GM18519 (cell line): Measurements from ENCODE around the gene CDK7.
"Not testable (repeated sequence)": the region's sequence is repeated elsewhere in the genome, so short reads cannot be mapped to it uniquely, and the experiment has no call there.

Experiments
- ATAC-seq: cut with Tn5 transposase; IDR thresholded peaks from one replicate; pipeline ENCODE4 v1.9.1; 2021; ENCODE audit warnings: mild to moderate bottlenecking, moderate library complexity; ENCODE audit not compliant: unreplicated experiment, low FRiP score

Gene CDK7

DNA sequence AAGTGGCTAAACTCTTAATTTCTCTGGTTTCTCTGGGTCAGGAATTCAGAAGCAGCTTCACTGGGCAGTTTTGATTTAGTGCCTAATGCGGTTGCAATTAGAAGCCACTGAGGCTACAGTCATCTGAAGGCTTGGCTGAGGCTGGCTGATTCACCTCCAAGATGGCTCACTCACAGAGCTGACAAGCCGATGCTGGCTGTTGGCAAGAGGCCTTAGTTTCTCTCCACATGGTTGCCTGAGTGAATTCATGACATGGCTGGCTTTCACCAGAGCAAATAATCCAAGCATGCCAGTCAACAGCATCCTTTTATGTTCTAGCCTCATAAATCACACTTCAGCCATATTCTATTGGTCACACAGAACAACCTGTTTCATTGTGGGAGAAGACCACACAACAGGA, 2.8 kb upstream of the CDK7 start:
- no peak for ATAC-seq

DNA sequence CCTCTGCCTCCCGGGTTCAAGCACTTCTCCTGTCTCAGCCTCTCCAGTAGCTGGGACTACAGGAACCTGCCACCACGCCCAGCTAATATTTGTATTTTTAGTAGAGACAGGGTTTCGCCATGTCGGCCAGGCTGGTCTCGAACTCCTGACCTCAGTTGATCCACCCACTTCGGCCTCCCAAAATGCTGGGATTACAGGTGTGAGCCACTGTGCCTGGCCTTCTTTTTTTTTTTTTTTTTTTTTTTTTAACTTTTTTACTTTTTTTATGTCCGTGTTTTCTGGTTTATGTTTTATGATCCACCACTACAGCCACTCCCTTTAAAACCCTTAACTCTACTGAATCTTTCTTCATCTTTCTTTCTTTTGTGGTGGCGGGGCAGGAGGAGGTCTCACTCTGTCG, 2.0 kb downstream of the CDK7 start:
- ATAC-seq: not testable (repeated sequence)

DNA sequence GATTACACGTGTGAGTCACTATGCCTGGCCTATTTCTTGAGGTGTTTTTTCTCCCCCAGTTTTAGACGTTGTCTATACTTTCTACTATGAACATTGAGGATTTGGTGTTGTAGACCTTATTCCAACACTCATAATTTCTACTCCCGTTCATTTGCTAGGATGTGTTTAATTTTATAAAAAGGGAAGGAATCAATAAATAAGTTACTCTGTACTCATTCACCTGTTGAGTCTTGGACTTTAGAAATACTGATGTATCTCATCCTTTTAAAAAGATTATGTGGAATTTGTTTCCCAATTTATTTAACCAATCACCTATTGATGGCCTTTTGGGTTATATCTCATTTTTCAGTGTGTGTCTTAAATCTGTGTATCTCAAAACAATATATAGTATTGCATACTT, 3.2 kb downstream of the CDK7 start:
- no peak for ATAC-seq

DNA sequence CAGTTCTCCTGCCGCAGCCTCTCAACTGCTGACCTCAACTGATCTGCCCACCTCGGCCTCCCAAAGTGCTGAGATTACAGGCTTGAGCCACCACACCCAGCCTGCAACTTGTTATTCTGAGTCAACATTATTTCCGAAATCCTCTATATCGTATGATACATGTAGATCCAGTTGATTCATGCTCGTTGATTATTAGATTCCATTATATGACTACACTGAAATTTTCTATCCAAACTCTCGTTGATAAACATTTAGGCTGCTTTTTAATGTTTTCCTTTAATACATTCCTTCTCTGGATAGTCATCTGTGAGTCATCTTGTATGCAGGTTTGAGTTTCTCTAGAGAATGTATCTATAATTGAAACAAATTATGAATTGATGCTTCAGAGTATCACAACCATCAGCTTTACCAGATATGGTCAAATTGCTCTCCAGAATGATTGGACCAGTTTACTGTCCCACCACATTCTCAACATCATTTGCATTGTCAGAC, 4.1 kb downstream of the CDK7 start:
- no peak for ATAC-seq

DNA sequence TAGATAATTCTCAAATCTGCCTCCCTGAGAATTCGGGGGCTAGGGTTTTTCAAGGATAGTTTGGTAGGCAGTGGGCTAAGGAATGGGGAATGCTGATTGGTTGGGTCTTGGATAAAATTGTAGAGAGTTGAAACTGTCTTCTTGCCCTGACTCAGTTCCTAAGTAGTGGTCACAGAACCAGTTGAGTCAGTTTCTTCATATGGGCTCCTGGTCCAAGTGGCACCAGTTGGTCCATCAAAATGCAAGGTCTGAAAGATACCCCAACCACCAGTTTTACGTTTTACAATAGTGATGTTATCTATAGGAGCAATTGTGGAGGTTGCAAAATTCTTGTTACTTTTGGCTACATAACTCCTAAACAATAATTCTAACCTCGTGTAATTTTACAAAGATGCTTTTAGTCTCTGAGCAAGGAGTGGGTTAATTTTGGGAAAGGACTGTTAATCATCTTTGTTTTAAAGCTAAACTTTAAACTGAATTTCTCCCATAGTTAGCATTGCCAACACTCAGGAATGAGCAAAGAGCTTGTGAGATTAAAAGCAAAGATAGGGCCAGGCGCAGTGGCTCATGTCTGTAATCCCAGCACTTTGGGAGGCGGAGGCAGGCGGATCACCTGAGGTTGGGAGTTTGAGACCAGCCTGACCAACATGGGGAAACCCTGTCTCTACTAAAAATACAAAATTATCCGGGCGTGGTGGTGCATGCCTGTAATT, 7.7 kb downstream of the CDK7 start:
- ATAC-seq: no peak

DNA sequence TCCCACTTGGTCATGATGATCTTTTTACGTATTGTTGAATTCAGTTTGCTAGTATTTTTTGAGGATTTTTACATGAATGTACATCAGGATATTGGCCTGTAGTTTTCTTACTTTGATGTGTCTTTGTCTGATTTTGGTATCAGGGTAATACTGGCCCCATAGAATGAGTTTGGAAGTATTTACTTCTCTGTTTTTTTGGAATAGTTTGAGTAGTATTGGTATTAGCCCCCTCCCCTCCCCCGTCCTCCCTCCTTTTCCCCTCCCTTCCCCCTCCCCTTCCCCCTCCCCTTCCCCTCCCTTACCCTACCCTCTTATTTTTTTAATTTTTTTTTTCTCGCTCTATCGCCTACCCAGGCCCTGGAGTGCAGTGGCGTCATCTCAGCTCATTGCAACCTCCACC, 10.3 kb downstream of the CDK7 start:
- no peak for ATAC-seq

DNA sequence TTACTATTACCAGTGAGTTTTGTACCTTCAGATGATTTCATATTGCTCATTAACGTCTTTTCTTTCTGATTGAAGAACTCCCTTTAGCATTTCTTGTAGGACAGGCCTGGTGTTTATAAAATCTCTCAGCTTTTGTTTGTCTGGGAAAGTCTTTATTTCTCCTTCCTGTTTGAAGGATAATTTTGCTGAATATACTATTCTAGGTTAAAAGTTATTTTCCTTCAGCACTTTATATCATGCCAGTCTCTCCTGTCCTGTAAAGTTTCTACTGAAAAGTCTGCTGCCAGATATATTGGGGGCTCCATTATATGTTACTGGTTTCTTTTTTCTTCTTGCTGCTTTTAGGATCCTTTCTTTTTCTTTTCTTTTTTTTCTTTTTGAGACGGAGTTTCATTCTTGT, 13.3 kb downstream of the CDK7 start:
- no peak for ATAC-seq

DNA sequence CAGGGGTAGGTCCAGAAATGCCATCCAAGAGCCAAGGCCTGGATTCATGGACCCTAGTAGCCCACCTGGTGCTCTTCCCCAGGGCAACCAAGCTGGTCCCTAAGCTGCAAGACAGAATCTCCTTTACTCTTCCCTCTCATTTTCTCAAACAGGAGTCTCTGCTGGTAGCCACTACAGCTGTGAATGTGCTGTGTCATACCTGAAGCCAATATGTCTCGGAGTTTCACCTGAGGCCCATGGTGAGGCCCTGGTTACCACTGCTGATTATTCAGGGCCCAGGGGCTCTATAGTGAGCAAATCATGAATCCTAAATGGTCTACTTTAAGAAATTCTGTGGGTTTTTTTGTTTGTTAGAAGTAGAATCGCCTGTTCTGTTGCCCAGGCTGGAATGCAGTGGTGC, 15.9 kb downstream of the CDK7 start:
- no peak for ATAC-seq

DNA sequence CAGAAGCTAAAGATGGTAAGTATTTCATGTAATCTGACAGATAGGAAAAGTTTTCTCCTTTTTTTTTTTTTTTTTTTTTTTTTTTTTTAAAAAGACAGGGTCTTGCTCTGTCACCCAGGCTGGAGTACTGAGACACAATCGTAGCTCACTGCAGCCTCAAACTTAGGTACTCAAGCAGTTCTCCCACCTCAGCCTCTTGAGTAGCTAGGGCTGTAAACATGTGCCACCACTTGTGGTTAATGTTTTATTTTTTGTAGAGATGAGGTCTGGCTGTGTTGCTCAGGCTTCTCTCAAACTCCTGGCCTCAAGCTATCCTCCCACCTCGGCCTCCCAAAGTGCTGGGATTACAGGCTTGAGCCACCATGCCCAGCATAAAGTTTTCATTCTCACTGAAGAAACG, 17.8 kb downstream of the CDK7 start:
- ATAC-seq: no peak

DNA sequence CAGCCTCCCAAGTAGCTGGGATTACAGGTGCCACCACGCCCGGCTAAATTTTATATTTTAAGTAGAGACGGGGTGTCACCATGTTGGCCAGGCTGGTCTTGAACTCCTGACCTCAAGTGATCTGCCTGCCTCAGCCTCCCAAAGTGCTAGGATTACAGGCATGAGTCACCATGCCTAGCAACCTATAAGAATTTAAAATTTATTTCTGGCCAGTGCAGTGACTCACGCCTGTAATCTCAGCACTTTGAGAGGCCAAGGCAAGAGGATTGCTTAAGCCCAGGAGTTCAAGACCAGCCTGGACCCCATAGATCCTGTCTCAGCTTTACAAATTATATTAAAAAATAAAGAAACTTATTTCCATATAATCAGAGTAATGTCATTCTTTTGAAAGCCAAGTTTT, 21.3 kb downstream of the CDK7 start:
- not testable (repeated sequence) for ATAC-seq

DNA sequence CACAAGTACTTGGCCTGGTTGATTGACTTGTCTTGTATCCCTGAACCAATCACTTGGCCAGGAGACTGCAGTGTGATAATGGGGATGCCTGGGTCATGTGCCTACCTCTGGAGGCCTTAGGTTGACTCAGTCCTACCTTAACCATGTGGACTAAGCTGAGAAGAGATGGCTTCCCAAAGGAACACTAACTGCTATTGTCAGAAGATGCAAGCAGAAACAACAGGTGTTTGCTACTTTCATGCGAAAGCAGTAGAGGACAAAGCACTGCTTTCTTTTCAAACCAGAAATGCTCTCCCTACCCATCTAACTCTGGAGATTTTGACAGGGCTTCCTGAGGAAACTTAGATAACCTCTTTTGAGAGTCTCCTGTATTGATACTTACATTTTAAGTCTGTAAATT, 22.9 kb downstream of the CDK7 start:
- no peak for ATAC-seq

DNA sequence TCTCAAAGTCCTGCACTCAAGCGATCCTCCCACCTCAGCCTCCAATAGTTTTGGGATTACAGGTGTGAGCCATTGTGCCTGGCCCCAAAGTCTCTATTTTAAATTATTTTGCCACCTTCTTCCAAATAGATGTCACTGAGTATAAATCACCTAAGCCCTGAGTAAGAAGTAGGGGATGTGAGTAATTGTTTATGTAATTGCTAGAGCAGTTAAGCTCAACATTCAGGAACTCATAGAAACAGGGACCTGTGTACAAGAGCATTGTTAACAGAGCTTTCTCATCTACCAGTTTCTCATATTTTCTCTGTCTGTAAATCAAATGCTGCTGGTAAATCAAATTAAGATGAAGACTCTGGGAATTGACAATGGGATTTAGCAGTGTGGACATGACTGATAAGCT, 26.3 kb downstream of the CDK7 start:
- no peak for ATAC-seq

DNA sequence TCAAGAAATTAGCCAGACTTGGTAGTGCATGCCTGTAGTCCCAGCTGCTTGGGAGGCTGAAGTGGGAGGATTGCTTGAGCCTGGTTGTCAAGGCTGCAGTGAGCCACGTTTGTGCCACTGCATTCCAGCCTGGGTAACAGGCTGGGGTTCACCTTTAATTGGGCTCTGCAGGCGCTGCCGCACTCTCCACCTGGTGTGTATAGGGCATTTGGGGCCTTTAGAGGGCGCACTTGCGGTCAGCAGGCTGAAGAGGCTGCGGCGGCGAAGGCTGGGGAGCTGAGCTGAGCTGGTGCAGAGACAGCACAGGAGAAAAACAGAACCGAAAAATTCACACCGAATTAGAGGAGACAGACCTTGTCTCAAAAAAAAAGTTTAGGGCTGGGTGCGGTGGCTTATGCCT, 31.2 kb downstream of the CDK7 start:
- no peak for ATAC-seq

DNA sequence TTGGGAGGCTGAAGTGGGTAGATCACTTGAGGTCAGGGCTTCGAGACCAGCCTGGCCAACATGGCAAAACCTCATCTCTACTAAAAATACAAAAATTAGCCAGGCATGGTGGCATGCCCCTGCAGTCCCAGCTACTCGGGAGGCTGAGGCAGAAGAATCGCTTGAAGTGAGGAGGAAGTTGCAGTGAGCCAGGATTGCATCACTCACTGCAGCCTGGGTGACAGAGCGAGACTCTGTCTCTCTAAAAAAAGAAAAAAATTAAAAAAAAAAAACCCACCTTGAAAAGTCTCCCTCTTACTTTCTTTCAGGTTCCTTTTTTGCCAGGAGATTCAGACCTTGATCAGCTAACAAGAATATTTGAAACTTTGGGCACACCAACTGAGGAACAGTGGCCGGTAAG, 34.2 kb downstream of the CDK7 start:
- ATAC-seq: no peak

DNA sequence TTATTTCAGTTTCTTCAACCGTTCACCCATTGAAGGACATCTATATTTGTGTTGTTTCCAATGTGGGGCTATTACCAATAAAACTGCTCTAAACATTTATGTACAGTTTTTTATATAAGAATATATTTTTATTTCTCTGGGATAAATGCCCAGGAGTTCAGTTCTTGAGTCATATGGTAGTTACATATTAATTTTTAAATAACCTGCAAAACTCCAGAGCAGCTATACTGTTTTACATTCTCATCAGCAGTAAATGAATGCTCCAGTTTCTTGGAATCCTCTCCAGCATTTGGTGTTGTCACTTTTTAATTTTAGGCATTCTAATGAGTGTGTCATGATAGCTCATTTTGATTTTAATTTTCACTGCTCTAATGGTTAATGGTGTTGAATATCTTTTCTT, 36.2 kb downstream of the CDK7 start:
- no peak for ATAC-seq

DNA sequence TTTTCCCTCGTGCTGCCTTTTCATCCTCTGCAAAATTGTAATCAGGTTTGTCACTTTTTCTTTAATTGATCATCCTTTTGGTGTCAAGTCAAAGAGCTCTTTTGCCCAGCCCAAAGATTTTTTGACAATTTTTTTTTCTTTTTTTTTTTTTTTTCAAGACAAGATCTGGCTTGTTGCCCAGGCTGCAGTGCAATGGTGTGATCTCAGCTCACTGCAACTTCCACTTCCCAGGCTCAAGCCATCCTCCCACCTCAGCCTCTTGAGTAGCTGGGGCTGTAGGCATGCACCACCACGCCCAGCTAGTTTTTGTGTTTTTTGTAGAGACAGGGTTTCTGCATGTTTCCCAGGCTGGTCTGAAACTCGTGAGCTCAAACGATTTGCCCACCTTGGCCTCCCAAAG, 36.7 kb downstream of the CDK7 start:
- ATAC-seq: no peak

DNA sequence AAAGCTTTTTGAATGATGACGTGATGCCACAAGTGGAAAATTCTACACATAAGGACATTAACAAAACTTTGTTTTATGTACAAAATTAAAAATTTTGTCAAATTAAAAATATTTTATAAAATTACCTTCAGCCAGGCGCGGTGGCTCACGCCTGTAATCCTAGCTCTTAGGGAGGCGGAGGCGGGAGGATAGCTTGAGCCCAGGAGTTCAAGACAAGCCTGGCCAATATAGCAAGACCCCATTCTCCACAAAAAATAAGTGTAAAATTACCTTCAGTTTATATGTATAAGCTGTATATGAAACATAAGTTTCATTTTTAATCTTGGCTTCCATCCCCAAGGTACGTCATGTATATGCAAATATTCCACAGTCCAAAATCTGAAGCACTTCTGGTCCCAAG, 40.9 kb downstream of the CDK7 start:
- no peak for ATAC-seq

DNA sequence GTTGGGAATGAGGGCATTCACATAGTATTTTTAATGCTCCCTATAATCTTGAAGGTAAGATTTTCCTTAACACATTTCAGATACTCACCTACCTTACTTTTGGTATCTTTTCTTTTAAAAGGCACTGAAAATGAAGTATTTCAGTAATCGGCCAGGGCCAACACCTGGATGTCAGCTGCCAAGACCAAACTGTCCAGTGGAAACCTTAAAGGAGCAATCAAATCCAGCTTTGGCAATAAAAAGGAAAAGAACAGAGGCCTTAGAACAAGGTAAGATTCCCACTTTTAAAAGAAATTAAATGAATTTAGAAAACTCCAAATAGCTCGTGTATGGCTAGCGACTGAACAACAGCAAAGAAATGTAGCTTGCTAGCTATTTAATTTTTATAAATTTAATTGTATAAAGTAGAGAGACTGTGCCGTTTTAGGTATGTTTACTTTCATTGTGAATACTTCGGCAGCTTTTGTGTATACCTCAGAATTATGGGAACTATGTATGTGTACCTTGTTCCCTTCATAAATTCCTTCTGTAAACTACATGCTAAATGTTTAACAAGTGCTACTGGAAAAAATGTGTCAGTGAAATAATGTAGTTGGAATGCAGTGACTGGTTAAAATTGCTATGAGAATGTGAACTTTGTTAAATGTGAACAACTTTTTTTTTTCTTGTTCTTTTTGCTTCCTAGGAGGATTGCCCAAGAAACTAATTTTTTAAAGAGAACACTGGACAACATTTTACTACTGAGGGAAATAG, 41.9 kb downstream of the CDK7 start:
- no peak for ATAC-seq

DNA sequence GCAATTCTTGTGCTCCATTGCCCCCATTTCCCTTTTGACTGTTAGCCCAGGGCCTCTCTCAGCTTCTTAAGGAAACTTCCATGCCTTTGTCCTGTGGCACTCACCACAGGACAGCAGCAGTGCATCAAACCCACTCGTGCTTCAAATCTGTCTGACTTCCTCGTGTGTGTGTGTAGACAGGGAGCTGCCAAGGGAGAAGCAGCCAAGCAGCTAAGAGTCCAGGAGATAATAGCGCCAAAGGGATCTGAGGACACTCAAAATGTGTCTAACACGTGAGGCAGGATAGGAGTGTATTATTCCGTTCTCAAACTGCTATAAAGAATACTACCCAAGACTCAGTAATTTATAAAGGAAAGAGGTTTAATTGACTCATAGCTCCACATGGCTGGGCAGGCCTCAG, 44.8 kb downstream of the CDK7 start:
- ATAC-seq: no peak

DNA sequence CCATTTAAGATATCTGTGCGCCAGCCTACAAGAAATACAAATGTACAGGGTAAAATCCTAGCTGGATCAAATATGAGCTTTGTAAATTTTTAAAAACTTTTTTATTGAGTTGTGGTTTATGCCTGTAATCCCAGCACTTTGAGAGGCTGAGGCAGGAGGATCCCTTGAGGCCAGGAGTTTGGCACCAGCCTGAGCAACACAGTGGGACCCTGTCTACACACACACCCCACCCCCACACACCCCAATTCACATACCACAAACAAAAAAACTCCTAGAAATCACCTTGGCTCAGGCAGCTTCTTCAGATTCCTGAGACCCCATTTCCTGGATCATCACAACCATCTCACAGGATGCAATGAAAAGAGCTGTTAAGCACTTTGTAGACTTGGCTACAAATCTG, 46.4 kb downstream of the CDK7 start:
- no peak for ATAC-seq

DNA sequence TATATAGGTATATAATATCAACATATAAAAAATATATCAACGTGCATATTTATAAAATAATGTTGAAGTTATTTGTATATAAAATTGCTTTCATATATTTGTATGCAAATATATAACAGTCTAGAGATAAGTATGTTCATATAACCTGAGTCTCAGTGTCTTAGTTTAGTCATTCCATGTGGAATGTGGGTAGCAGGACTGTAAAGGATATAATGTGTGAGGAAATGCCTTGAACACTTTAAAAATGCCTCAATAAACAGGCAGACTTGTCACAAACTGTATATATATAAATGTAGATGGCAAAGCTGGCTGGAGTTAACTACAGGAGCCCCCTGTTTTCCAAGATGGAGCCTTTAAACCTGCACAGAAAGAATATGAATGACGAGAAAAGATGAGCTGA, 49.5 kb downstream of the CDK7 start:
- ATAC-seq: no peak

DNA sequence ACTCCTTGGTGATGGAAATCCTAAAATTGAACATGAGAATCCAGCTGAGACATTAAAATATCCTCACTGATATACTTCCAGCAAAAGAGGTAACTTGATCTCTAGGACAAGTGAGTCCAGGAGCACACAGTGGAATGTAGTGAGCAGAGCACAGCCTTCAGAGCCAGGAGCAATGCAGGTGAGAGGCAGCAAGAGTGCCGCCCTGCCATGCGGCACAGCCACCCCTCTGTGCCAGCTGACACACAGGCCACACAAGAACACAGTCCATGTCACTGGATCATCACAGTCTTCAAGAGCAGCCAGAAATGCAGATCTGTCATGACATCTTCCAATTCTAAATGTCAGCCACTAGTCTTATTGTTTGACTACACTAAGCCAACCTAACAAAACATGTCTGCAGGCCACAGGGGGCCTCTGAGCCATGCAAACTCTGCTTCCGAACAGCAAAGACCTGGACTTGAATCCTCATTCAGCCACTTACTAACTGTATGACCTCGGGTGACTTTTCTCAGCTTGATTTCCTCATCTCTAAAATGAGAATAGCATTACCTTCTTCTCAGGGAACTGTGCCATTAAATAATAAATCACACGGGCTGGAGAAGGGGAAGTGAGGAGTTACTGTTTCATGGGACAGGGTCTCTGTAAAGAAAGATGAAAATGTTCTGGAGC, 50.9 kb downstream of the CDK7 start:
- no peak for ATAC-seq
